NCI-H345 (cell line): Measurements from ENCODE around the gene PPFIBP2.

Source experiments
- DNase-seq: peaks from one replicate; lab custom pipeline; 2025; lab: John Stamatoyannopoulos, UW

The PPFIBP2 gene

DNA sequence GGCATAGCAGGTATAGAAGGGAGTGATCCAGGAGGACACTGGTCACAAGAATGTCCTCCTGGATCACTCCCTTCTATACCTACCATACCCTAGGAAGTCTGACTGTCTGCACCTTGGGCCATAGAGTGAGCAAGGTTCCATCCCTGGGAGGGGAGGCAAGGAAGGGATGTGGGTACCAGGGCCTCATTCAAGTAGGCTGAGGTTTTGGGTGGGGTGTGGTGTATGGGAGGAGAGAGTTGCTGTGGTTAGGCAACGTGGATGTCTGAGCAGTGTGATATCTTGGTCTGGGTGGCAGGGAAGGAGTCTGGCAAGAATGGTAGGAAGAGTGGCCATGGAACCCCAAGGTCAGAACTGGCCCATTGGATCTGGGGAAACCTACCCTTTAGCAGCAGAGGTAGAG is 13.2 kb downstream of the PPFIBP2 start:
- DNase-seq: no peak

DNA sequence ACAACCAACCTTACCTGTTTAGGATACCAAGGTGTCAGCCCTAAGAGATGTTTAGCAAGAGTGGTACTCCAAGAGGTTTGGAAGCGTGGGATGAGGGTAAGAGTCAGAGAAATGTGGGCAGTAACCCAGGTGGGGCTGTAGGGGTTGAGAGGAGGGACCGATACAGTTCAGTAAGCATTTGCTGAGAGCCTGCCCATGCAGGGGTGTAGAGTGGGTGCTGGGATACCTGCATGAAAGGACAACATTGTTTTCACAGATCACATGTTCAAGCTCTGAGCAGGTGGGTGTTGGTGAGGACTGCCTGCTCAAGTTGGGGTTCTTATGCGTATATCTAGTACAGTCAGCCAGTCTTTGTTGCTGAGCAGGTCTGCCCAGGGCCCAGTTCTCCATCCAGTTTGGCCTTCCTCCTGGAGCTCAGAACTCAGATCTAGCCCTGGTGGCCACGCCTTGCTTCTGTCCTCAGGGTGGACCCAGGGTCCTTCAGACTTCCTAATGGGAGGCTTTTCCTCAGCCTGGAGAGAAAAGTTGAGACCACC is 14.8 kb downstream of the PPFIBP2 start:
- DNase-seq: no peak

DNA sequence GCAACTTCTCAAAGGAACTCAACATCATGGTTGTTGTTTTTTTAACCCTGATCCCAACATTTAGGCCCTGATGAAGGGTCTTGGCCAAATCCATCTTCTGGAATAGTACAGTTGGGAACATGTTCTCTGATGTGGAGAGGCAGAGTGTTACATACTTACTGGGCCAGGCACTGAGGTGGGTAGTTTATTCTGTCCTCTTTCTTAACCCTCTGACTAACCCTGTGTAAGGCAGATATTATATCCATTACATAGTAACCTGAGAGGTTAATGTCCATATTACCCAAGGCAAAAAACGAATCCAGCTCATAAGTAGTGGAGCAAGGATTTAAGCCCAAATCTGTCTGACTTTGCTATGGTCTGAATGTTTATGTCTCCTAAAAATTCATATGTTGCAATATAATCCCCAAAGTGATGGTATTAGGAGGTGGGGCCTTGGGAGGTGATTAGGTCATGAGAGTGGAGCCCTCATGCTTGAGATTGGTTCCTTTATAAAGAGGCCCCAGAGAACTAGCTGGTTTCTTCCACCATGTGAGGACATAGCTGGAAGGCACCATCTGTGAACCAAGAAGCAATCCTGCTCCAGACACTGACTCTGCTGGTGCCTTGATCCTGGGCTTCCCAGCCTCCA is 16.3 kb downstream of the PPFIBP2 start:
- DNase-seq: no peak

DNA sequence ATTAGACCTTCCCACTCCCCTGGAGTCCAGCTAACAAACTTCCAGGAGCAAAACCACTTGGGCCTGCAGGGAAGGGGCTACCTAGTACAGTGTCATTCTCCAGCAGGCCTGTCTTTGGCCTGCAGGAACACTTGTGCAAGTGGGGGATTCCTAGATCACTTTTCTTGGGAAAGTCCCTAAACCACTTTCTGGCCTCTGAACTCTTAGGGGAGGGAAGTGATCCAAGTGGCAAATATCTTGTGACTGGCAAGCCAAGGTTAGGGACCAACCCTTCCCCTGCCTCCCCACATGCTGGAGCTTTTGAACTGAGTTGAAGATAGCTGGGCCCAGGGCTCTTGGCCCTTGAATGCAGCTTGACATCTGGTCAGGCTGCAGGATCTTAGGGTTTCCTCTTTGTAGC is 17.2 kb downstream of the PPFIBP2 start:
- DNase-seq: no peak

- DNase-seq: no peak
These were observed 18.8 kb downstream of the PPFIBP2 start for GRCh38 chr11:7532405-7533145.

DNA sequence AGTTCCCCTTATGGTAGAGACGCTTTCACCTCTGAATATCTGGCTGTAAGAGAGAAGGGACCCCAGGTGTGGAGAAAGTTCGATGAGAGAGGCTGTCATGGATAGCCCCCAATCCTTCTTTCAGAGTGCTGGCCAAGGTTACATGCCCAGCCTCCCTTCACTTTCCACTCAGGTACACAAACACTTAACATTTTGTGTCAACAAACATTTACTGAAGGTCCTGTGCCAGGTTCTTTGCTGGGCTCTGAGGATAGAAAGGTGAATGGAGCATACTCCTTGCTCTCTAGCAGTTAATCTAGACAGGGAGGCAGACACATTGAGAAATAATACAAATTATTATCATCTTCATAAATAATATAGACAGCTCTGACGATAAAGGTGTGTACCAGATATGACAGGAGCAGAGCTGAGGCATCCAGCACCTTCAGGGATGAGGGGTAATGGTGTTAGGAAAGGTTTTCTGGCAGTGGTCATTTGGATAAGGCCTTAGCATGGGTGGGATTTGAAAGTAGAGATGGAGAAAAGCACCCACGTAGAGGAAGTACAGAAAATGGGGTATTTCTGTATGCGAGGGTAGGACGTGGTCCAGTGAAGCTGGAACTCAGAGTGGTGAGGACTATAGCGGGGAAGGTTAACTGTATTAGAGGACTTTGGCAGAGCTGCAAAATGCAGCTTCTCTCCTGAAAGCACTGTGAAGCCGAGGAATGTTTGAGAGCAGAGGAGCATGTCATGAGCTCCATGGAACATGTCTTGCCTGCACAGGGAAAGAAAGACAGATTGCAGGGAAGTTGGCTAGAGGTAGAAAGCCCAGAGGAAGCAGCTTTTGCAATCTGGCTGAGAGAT is 19.6 kb downstream of the PPFIBP2 start:
- DNase-seq: peak; percentile 3

DNA sequence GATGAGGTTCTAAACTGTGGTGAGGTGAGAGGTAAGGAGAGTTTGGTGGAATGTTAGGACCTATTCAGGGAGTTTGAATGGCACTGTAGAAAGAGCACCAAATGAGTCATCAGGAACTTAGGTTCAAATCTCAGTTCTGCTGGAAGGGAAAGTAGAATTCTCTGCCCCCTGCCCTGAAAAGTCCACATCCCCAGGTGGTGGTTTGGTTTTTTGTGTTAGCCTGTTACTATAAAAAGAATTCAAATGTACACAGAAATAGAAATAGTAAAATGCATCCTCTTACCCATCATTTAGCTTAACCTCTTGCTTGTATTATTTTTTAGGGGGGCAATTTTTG is 20.2 kb downstream of the PPFIBP2 start:
- no peak for DNase-seq

DNA sequence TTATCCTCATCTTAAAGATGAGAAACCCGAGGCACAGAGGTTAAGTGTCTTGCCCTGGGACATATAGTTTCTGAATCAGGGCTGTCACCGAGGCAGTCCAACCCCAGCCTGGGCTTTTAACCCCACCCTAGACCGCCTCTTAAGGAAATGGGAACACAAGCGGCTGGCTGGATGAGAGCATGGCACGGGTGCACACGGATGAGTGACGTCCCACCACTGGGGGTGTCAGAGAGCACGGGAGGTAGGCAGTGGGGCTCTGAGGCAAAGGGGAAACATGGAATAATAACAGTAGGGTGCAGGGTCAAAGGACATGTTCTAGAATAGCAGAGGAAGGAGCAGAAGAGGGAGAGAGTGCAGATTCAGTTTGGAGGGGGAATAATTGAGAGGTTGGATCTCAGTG is 22.3 kb downstream of the PPFIBP2 start:
- DNase-seq: no peak

GRCh38 chr11:7537265-7537664 is 23.5 kb downstream of the PPFIBP2 start:
- DNase-seq: no peak

DNA sequence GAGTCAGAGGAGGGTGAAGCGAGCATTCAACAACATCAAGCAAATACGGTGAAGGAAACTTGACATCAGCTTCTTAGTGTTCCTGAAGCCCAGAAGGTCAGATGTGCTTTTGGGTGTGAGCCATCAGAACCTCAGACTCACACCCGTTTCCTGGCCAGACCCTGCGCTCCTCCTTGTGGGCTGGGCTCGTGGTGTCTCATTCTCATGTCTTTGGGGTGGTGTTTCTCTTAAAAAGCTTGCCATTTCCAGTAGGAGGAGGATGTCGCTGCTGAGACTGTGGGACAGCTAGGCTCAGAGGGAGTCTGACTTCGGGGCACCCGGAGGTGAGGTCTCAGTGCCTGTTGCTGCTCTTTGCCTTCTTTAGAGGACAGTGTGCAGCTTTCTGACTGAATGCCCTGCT is 24.2 kb downstream of the PPFIBP2 start:
- DNase-seq: no peak

DNA sequence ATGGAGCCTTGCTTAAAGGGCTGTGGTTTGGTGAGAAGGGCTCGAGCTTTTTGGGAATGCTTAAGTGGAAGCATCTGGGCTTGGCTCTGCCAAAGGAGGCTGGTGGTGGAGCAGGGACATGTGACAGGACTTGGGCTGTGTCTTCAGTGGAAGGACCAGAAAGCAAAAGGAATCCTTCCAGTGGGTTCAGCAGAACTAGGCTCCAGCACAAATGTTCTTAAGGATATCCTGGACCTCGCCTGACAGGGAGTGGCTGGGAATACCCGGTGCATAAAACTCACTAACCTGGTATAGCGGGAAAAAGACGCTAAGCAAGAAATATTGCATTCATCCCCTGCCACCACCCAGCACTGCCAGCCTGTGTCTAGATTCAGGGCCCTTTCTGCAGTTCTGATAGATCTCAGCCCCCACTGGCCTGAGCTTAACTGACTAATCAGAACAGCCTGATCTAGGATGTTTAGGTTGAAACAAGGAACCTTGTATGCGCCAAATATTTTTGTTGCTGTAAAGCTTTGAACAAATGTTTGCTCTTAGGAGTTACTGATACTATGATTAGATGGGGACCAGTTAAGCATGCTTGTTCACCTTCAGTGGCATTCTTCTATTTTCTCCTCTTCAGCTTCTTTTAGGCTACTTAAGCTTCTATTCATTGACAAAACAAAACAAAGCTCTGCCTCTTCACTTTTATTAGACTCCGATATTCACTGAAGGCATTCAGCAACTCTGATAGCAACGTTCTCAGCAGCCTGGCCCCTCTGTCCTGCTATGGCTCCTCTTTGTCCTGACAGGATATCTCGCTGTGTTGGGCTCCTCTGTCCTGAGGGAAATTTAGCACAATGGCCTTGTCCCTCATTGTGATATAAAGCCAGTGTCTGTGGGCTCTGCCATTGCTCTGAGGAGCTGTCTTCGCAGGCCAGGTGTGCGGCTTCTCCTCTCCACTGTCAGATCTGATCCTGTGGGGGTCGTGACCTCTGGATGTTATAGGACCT is 25.0 kb downstream of the PPFIBP2 start:
- DNase-seq: no peak

DNA sequence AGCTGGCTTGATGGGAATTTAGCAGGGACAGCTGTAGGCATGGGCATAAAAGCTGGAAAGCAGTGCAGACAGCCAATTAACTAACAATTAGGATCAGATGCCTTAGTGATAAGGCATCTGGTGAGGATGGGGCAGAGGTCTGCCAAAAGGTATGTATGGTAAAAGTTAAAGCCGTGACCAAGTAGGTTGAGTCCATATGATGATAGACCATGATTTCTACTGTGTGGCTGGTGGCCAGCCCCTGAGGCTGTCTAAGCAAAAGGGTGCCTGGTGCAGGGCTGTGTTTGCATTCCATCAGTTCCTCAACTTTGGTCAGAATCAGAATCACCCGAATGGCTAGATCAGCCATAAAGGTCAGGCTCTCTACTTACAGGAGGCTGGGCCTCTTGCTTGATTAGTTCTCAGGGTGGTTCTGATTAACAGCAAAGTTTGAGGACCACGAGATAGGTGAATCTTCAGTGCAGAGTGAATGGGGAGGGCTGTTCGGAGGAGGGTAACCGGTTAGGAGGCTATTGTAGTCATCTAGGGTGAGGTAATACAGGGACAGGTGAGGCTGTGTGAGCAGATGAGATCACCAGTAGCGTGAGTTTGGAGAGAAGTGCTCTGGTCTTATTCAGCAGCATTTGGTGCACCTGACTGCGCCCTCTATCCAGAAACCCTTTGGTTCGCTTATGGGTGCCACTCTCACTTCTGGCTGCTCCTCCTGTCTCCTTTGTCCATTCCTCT is 27.2 kb downstream of the PPFIBP2 start:
- no peak for DNase-seq

DNA sequence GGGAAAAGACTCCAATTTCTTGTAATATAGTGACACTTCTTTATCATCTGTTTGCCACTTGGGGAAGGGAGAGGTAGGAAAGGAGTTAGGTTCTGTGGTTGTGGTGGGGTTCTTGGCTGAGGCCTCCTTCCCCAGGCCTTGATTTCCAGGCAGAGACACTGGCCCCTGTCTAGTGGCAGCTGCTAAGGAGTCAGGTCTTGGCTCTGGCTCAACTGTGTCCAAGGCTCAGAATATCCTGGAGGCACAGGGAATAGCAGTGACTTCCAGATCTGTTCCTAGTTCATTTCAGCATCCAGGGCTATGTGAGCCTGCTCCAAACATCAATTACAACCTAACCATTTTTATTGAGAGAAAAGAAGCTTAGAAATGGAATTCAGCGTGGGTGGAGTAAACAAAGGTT is 29.5 kb downstream of the PPFIBP2 start:
- no peak for DNase-seq

- no peak for DNase-seq
These were observed 30.2 kb downstream of the PPFIBP2 start for GRCh38 chr11:7544021-7544420.

DNA sequence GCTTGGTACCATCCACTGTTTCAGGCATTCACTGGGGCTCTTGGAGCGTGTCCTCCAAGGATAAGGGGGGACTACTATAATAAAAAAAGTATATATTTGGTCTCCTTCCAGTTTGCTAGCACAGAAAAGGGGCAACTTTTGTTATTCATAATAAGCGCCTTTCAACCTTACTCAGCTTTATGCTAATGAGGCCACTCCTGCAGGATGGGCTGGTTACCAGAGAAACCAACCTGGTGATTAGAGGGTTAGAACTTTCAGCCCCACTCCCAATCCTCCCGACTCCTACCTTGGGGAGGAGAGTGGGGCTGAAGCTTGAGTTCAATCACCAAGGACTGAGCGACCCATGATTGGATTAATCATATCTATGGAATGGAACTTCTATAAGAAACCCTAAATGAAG is 31.8 kb downstream of the PPFIBP2 start:
- DNase-seq: no peak

- no peak for DNase-seq
These were observed 32.6 kb downstream of the PPFIBP2 start for GRCh38 chr11:7546324-7546791.

- DNase-seq: no peak
These were observed 33.9 kb downstream of the PPFIBP2 start for GRCh38 chr11:7547687-7548086.

DNA sequence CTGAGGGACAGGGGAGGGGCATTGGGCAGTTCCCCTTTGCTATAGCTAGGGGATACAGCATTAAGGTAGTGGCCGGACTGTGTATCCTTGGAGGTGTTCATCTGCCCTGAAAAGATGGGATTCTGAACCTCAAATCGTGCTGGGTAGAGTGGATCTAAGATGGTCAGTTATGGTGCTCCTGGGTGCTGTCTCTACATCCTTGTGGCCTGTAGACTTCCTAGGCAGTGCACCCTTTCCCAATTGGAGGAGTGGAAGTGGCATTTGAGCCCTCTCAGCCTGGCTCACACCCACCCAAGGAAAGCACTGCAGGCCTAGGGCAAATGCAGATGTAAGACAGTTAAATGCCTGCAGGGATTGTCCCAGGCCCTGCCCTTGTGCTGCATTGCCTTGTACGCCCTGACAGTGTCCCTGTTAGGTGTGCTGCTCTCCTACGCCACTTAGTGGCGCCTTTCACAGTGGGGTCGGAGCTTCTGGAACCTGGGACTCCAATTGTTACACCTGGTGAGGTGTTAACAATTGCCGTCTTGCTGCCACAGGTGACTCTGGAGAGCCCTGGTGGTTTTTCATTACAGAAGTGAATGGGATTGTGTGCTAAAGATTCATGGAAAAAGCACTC is 35.0 kb downstream of the PPFIBP2 start:
- DNase-seq: peak; percentile 28

GRCh38 chr11:7549681-7550080 is 35.9 kb downstream of the PPFIBP2 start:
- no peak for DNase-seq

DNA sequence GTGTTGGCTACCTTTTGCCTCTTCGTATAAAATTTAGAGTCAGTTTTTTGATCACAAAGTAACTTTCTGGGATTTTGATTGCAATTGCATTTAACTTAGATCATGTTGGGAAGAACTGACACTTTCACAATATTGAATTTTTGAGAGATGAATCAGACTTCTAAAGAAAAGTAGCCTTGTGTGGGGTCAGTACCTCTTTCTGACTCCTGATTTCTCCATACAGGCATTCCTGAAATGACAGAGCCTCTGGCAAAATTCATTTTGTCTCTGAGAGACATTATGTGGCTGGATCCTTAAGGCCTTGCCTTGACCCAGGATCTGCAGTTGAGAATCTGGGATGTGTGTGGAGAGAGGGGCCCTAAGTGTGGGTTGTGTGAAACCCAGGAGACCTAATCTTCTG is 37.8 kb downstream of the PPFIBP2 start:
- no peak for DNase-seq
